Epithelial cell of esophagus (primary cell): Measurements from ENCODE around the gene ZNF292.
A peak's percentile ranks its signal among the peaks of the same experiment; 100 is the strongest.
"Not testable (repeated sequence)": the region's sequence is repeated elsewhere in the genome, so short reads cannot be mapped to it uniquely, and the experiment has no call there.

Experiments used
- DNase-seq: peaks from one replicate; pipeline ENCODE4 v3.0.0; 2010; ENCODE audit warnings: low read depth
- H3K4me3 ChIP-seq: 2 replicates; pipeline ENCODE4 v1.5.1; 2011; ENCODE audit warnings: mild to moderate bottlenecking, low read length, control low read depth
- CTCF ChIP-seq: IDR thresholded peaks from 2 replicates; pipeline ENCODE4 v1.5.1; 2011; ENCODE audit warnings: low read depth, mild to moderate bottlenecking, low read length, control low read depth, inconsistent platforms; ENCODE audit not compliant: insufficient read depth; ENCODE audit errors: missing control alignments

Gene ZNF292

GRCh38 chr6:87225511-87225910 lies 70.1 kb downstream of the ZNF292 start:
- no peak for TF ChIP-seq CTCF
- H3K4me3 ChIP-seq: no peak overlapping the region
- no peak for DNase-seq

- no peak for DNase-seq
- no peak for TF ChIP-seq CTCF
- H3K4me3 ChIP-seq: no peak overlapping the region
These were observed 70.6 kb downstream of the ZNF292 start for GRCh38 chr6:87225937-87226336.

GRCh38 chr6:87230801-87231200 lies 75.4 kb downstream of the ZNF292 start:
- TF ChIP-seq CTCF: no peak
- no peak overlapping the region for H3K4me3 ChIP-seq

GRCh38 chr6:87237804-87238203 lies 82.4 kb downstream of the ZNF292 start:
- DNase-seq: peak; percentile 32

More at GRCh38 chr6:87230801-87231200, 75.4 kb downstream of the ZNF292 start:
- DNase-seq: no peak

GRCh38 chr6:87239098-87239635 lies 83.8 kb downstream of the ZNF292 start:
- DNase-seq: not testable (repeated sequence)

More at GRCh38 chr6:87237804-87238203, 82.4 kb downstream of the ZNF292 start:
- H3K4me3 ChIP-seq: no peak overlapping the region
- TF ChIP-seq CTCF: peak; percentile 43

GRCh38 chr6:87241304-87241703 lies 85.9 kb downstream of the ZNF292 start:
- no peak overlapping the region for H3K4me3 ChIP-seq
- TF ChIP-seq CTCF: no peak
- DNase-seq: no peak

More at GRCh38 chr6:87239098-87239635, 83.8 kb downstream of the ZNF292 start:
- not testable (repeated sequence) for H3K4me3 ChIP-seq

GRCh38 chr6:87242311-87242710 lies 86.9 kb downstream of the ZNF292 start:
- H3K4me3 ChIP-seq: no peak overlapping the region
- TF ChIP-seq CTCF: no peak
- no peak for DNase-seq
